Right atrium auricular region (tissue), 2 donors: ENCODE measurements around the gene GAGE10. TPM values are rescaled to one million over a fixed set of nuclear protein-coding genes. Genes with fewer than 3 reads are reported as not detected.

Experiments
- DNase-seq: peaks from one replicate; pipeline ENCODE4 v3.0.0-alpha.2; 2019; ENCODE audit warnings: low spot score
- H3K27ac ChIP-seq, 2 donors: fragments of 200-600 bp; sonication (generic); 1 replicate in 1 of 2; 2 replicates in 1 of 2; pipeline ENCODE4 v1.5.1; 2016 to 2019
- H3K27me3 ChIP-seq, 2 donors: fragments of 200-600 bp; sonication (generic); one replicate each; pipeline versions ENCODE4 v1.5.1 to v1.6.0; 2017 to 2019
- H3K36me3 ChIP-seq: fragments of 200-600 bp; sonication (generic); one replicate; pipeline ENCODE4 v1.5.1; 2016
- H3K4me1 ChIP-seq, 2 donors: fragments of 200-600 bp; sonication (generic); one replicate each; pipeline versions ENCODE4 v1.5.1 to v1.6.0; 2017 to 2019
- H3K4me3 ChIP-seq, 2 donors: fragments of 200-600 bp; sonication (generic); 1 replicate in 1 of 2; 2 replicates in 1 of 2; pipeline ENCODE4 v1.5.1; 2017 to 2019; ENCODE audit warnings: mild to moderate bottlenecking in 1 of 2, moderate library complexity in 1 of 2
- H3K9me3 ChIP-seq, 2 donors: fragments of 200-600 bp; sonication (generic); one replicate each; pipeline ENCODE4 v1.5.1; 2019
- total RNA-seq, 2 donors: library from RNA; depleted of rRNA; stranded (reverse); fragments of >200 nt; gene quantifications; one replicate each; pipeline ENCODE4 v1.1.0, GENCODE V29; 2016
- TF ChIP-seq, protein P1 (sequence below), 2 donors: fragments of 200-600 bp; sonication (generic); IDR thresholded peaks; one replicate each; pipeline ENCODE4 v1.5.1; 2019; ENCODE audit warnings: antibody characterized with exemption in 2 of 2

Gene GAGE10
- total RNA-seq, 2 donors from 2014 or later = not detected

- no peaks in the 10 kb centered on the region for H3K27me3 ChIP-seq
- TF ChIP-seq, protein P1, sequence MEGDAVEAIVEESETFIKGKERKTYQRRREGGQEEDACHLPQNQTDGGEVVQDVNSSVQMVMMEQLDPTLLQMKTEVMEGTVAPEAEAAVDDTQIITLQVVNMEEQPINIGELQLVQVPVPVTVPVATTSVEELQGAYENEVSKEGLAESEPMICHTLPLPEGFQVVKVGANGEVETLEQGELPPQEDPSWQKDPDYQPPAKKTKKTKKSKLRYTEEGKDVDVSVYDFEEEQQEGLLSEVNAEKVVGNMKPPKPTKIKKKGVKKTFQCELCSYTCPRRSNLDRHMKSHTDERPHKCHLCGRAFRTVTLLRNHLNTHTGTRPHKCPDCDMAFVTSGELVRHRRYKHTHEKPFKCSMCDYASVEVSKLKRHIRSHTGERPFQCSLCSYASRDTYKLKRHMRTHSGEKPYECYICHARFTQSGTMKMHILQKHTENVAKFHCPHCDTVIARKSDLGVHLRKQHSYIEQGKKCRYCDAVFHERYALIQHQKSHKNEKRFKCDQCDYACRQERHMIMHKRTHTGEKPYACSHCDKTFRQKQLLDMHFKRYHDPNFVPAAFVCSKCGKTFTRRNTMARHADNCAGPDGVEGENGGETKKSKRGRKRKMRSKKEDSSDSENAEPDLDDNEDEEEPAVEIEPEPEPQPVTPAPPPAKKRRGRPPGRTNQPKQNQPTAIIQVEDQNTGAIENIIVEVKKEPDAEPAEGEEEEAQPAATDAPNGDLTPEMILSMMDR (IDR thresholded peaks at IDR 0.05) = no peak
- H3K9me3 ChIP-seq = no peaks in the 10 kb centered on the region
- H3K4me3 ChIP-seq = no peak overlapping the region
- no peak for DNase-seq
- H3K36me3 ChIP-seq = no peaks in the 10 kb centered on the region
- peak overlapping the region in 1 of 2 donors; percentile 36 for H3K27ac ChIP-seq
- peaks cover 0 to 8% of the 10 kb centered on the region in 2 donors for H3K4me1 ChIP-seq
These were observed 26.0 kb upstream of the GAGE10 start for GRCh38 chrX:49277535-49277830.

- Histone ChIP-seq H3K4me3 (no peak overlapping the region), H3K27ac (no peak overlapping the region), H3K4me1 (peaks cover 0 to 6% of the 10 kb centered on the region in 2 donors), H3K36me3 (no peaks in the 10 kb centered on the region), H3K27me3 (no peaks in the 10 kb centered on the region), H3K9me3 (no peaks in the 10 kb centered on the region)
- no peak for DNase-seq
- TF ChIP-seq, protein P1 (IDR thresholded peaks at IDR 0.05) = no peak
These were observed 25.4 kb upstream of the GAGE10 start for GRCh38 chrX:49278081-49278480.

DNA sequence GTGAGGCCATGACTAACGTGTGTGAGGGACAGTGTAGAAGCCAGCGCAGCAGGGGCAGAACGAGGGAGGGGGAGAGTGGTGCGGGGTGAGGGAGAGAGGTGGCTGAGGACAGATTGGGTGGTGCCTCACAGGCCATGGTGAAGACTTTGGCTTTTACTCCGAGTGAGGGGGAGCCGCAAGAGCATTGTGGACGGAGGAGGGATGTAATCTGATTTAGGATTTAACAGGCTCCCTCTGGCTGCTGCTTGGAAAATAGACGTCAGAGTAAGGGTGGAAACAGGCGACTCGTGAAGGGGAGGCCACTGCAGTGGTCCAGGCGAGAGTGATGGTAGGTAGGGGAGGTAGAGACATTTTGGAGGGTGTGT lies 20.8 kb upstream of the GAGE10 start:
- DNase-seq = no peak
- no peaks in the 10 kb centered on the region for H3K36me3 ChIP-seq
- H3K4me3 ChIP-seq = no peak overlapping the region
- H3K9me3 ChIP-seq = no peaks in the 10 kb centered on the region
- H3K4me1 ChIP-seq = no peaks in the 10 kb centered on the region
- H3K27ac ChIP-seq = no peak overlapping the region
- no peaks in the 10 kb centered on the region for H3K27me3 ChIP-seq
- TF ChIP-seq, protein P1 (IDR thresholded peaks at IDR 0.05) = peak in 1 of 2 donors; percentile 49

GRCh38 chrX:49284212-49284611 lies 19.2 kb upstream of the GAGE10 start:
- Histone ChIP-seq H3K27me3 (no peaks in the 10 kb centered on the region), H3K4me1 (no peaks in the 10 kb centered on the region), H3K27ac (no peak overlapping the region), H3K4me3 (no peak overlapping the region), H3K36me3 (no peaks in the 10 kb centered on the region), H3K9me3 (no peaks in the 10 kb centered on the region)
- no peak for DNase-seq
- TF ChIP-seq, protein P1 (IDR thresholded peaks at IDR 0.05) = no peak

DNA sequence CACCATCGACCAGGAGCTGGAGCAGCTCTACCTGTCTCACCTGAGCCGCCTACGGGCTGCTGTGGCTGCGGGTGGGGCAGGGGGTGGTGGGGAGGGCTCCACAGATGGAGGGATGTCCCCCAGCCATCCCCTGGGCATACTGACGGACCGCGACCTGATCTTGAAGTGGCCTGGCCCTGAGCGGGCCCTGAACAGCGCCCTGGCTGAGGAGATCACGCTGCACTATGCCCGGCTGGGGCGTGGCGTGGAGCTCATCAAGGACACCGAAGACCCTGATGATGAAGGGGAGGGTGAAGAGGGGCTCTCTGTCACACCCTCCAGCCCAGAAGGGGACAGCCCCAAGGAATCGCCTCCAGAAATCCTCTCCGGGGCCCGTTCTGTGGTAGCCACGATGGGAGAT lies 17.3 kb upstream of the GAGE10 start:
- Histone ChIP-seq H3K27ac (no peak overlapping the region), H3K4me3 (no peak overlapping the region), H3K4me1 (no peaks in the 10 kb centered on the region), H3K9me3 (no peaks in the 10 kb centered on the region), H3K36me3 (no peaks in the 10 kb centered on the region), H3K27me3 (no peaks in the 10 kb centered on the region)
- DNase-seq = no peak
- TF ChIP-seq, protein P1 (IDR thresholded peaks at IDR 0.05) = no peak

GRCh38 chrX:49286581-49286980 lies 16.9 kb upstream of the GAGE10 start:
- Histone ChIP-seq H3K4me1 (no peaks in the 10 kb centered on the region), H3K36me3 (no peaks in the 10 kb centered on the region), H3K4me3 (no peak overlapping the region), H3K27me3 (no peaks in the 10 kb centered on the region), H3K9me3 (no peaks in the 10 kb centered on the region), H3K27ac (no peak overlapping the region)
- DNase-seq = no peak
- TF ChIP-seq, protein P1 (IDR thresholded peaks at IDR 0.05) = no peak
